Neural crest cell (in vitro differentiated cells): ENCODE data around the gene OPRL1. TPM values are rescaled to one million over a fixed set of nuclear protein-coding genes. Genes with fewer than 3 reads are reported as not detected.

Source experiments
- DNase-seq: peaks from one replicate; pipeline ENCODE4 v3.0.0; 2021; ENCODE audit warnings: low read depth, mixed read lengths, low spot score
- H3K27ac Mint-ChIP-seq: one replicate; pipeline ENCODE4 v1.8.0; 2021; ENCODE audit warnings: mild to moderate bottlenecking, mixed read lengths; ENCODE audit not compliant: unreplicated experiment
- H3K27me3 Mint-ChIP-seq: 2 replicates; pipeline ENCODE4 v1.8.0; 2021; ENCODE audit warnings: low read depth, mild to moderate bottlenecking, mixed read lengths
- H3K36me3 Mint-ChIP-seq: 2 replicates; pipeline ENCODE4 v1.8.0; 2021; ENCODE audit warnings: low read depth, mild to moderate bottlenecking, mixed read lengths
- H3K4me1 Mint-ChIP-seq: 2 replicates; pipeline ENCODE4 v1.8.0; 2021; ENCODE audit warnings: mixed read lengths
- H3K4me3 Mint-ChIP-seq: one replicate; pipeline ENCODE4 v1.8.0; 2021; ENCODE audit warnings: mild to moderate bottlenecking, mixed read lengths
- H3K9me3 Mint-ChIP-seq: 2 replicates; pipeline ENCODE4 v1.8.0; 2021; ENCODE audit warnings: mixed read lengths
- microRNA-seq: library from miRNA; unstranded; fragments of <30 nt; microRNA quantifications from one replicate; pipeline ENCODE4, GENCODE V29; 2020
- total RNA-seq: library from RNA; stranded (reverse); gene quantifications from 2 replicates; pipeline ENCODE4 v1.2.1, GENCODE V29; 2021
- TF ChIP-seq, protein P1 (sequence below): fragments of 200-600 bp; sonication (generic); conservative IDR thresholded peaks from 2 replicates; pipeline ENCODE4 v1.5.0; 2021; ENCODE audit warnings: antibody characterized with exemption, mild to moderate bottlenecking

The OPRL1 gene
- total RNA-seq, 1 donor from 2014 or later, result 0.96 TPM

- TF ChIP-seq, protein P1, sequence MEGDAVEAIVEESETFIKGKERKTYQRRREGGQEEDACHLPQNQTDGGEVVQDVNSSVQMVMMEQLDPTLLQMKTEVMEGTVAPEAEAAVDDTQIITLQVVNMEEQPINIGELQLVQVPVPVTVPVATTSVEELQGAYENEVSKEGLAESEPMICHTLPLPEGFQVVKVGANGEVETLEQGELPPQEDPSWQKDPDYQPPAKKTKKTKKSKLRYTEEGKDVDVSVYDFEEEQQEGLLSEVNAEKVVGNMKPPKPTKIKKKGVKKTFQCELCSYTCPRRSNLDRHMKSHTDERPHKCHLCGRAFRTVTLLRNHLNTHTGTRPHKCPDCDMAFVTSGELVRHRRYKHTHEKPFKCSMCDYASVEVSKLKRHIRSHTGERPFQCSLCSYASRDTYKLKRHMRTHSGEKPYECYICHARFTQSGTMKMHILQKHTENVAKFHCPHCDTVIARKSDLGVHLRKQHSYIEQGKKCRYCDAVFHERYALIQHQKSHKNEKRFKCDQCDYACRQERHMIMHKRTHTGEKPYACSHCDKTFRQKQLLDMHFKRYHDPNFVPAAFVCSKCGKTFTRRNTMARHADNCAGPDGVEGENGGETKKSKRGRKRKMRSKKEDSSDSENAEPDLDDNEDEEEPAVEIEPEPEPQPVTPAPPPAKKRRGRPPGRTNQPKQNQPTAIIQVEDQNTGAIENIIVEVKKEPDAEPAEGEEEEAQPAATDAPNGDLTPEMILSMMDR, result no peak
- no peak overlapping the region for H3K27ac Mint-ChIP-seq
These were observed 68.7 kb downstream of the OPRL1 start for GRCh38 chr20:64148581-64148980.

GRCh38 chr20:64149141-64149540, 69.3 kb downstream of the OPRL1 start:
- Mint-ChIP-seq H3K27me3 (peaks cover 2% of the 10 kb centered on the region), H3K4me1 (peaks cover 15% of the 10 kb centered on the region), H3K9me3 (peaks cover 8% of the 10 kb centered on the region), H3K4me3 (no peak overlapping the region), H3K27ac (no peak overlapping the region), H3K36me3 (peaks cover 2% of the 10 kb centered on the region)
- TF ChIP-seq, protein P1, result no peak
- DNase-seq, result no peak

More at GRCh38 chr20:64148581-64148980, 68.7 kb downstream of the OPRL1 start:
- Mint-ChIP-seq H3K9me3 (peaks cover 9% of the 10 kb centered on the region), H3K4me3 (no peak overlapping the region), H3K4me1 (peaks cover 12% of the 10 kb centered on the region), H3K36me3 (peaks cover 3% of the 10 kb centered on the region), H3K27me3 (peaks cover 2% of the 10 kb centered on the region)
- DNase-seq, result no peak

- TF ChIP-seq, protein P1, result no peak
- DNase-seq, result no peak
- Mint-ChIP-seq H3K27ac (no peak overlapping the region), H3K9me3 (peaks cover 2% of the 10 kb centered on the region), H3K4me3 (no peak overlapping the region), H3K4me1 (peaks cover 15% of the 10 kb centered on the region), H3K27me3 (no peaks in the 10 kb centered on the region), H3K36me3 (no peaks in the 10 kb centered on the region)
These were observed 70.1 kb downstream of the OPRL1 start for GRCh38 chr20:64149809-64150560.

Small RNA genes within 50 kb of the gene (microRNA-seq; reads per million reads assigned to microRNA genes)
- not detected for gene MIR6813

Other genes with a start within 250 kb of the OPRL1 start
- 23.7 and 23.8 TPM in 2 replicates for gene ZBTB46, start 248.8 kb upstream of the OPRL1 start, total RNA-seq
- gene ABHD16B, start 218.6 kb upstream of the OPRL1 start, total RNA-seq, result not detected in 2 replicates
- gene TPD52L2, start 214.8 kb upstream of the OPRL1 start, total RNA-seq, result 57.4 and 58.2 TPM in 2 replicates
- 46.9 and 47.3 TPM in 2 replicates for gene DNAJC5, start 185.0 kb upstream of the OPRL1 start, total RNA-seq
- gene UCKL1, start 123.7 kb upstream of the OPRL1 start, total RNA-seq, result 39.3 and 39.9 TPM in 2 replicates
- gene ZNF512B, start 110.2 kb upstream of the OPRL1 start, total RNA-seq, result 33.0 and 34.0 TPM in 2 replicates
- 6.4 and 8.0 TPM in 2 replicates for gene SAMD10, start 100.4 kb upstream of the OPRL1 start, total RNA-seq
- 77.4 and 81.5 TPM in 2 replicates for gene PRPF6, start 99.0 kb upstream of the OPRL1 start, total RNA-seq
- 2.1 and 2.3 TPM in 2 replicates for gene C20orf204, start 43.9 kb upstream of the OPRL1 start, total RNA-seq
- gene SOX18, start 30.4 kb upstream of the OPRL1 start, total RNA-seq, result not detected in 2 replicates
- 82.5 and 83.3 TPM in 2 replicates for gene TCEA2, start 16.9 kb upstream of the OPRL1 start, total RNA-seq
- gene RGS19, start 564 bp upstream of the OPRL1 start, total RNA-seq, result 11.1 and 11.7 TPM in 2 replicates
- gene LKAAEAR1, start 4.3 kb downstream of the OPRL1 start, total RNA-seq, result not detected in 2 replicates
- gene NPBWR2, start 27.5 kb downstream of the OPRL1 start, total RNA-seq, result not detected in 2 replicates
- gene MYT1, start 84.4 kb downstream of the OPRL1 start, total RNA-seq, result 4.0 and 4.3 TPM in 2 replicates
- gene PCMTD2, start 175.7 kb downstream of the OPRL1 start, total RNA-seq, result 61.6 and 65.4 TPM in 2 replicates